Osteocyte (in vitro differentiated cells): ENCODE measurements around the gene BCL2L11. TPM values are rescaled to one million over a fixed set of nuclear protein-coding genes. Genes with fewer than 3 reads are reported as not detected.

ENCODE experiments used
- DNase-seq: peaks from one replicate; pipeline ENCODE4 v3.0.0; 2021; ENCODE audit warnings: mixed read lengths; ENCODE audit not compliant: unreplicated experiment; ENCODE audit errors: extremely low spot score
- H3K27ac Mint-ChIP-seq: one replicate; pipeline ENCODE4 v1.8.0; 2021; ENCODE audit warnings: mild to moderate bottlenecking, mixed read lengths; ENCODE audit not compliant: unreplicated experiment
- H3K27me3 Mint-ChIP-seq: one replicate; pipeline ENCODE4 v1.8.0; 2021; ENCODE audit warnings: mixed read lengths; ENCODE audit not compliant: unreplicated experiment
- H3K36me3 Mint-ChIP-seq: one replicate; pipeline ENCODE4 v1.8.0; 2021; ENCODE audit warnings: mixed read lengths; ENCODE audit not compliant: unreplicated experiment
- H3K4me1 Mint-ChIP-seq: one replicate; pipeline ENCODE4 v1.8.0; 2021; ENCODE audit warnings: mixed read lengths; ENCODE audit not compliant: unreplicated experiment
- H3K4me3 Mint-ChIP-seq: one replicate; pipeline ENCODE4 v1.8.0; 2021; ENCODE audit warnings: mild to moderate bottlenecking, moderate library complexity, mixed read lengths; ENCODE audit not compliant: unreplicated experiment
- H3K9me3 Mint-ChIP-seq: one replicate; pipeline ENCODE4 v1.8.0; 2021; ENCODE audit warnings: mixed read lengths; ENCODE audit not compliant: unreplicated experiment
- total RNA-seq: library from RNA; stranded (reverse); gene quantifications from 2 replicates; pipeline ENCODE4 v1.2.1, GENCODE V29; 2021
- TF ChIP-seq, protein P1 (sequence below): fragments of 200-600 bp; sonication (generic); IDR thresholded peaks from 2 replicates; pipeline ENCODE4 v1.5.0; 2021; ENCODE audit warnings: antibody characterized with exemption, mild to moderate bottlenecking, moderate library complexity

The BCL2L11 gene
- total RNA-seq, 1 donor from 2014 or later = 38.9 TPM

DNA sequence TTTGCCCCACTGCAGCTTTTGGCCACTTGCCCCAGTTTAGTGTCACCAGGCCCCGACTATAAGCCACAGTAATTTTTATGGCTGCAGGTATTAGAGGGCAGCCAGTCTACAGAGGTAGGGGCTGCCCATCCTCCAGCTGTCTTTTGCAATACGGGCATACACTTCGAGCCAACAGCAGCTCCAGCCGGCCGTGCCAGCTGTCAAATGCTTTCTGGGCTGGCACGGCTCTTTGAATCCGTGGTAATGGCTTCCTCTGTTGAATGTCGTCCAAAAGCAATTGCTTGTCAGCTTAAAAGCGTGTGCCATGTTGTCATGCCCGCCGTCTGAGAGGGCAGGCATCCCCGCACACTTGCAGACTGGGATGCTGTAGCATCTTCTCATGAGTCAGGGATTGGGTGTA, 41.3 kb downstream of the BCL2L11 start:
- Mint-ChIP-seq H3K36me3 (peaks cover 48% of the 10 kb centered on the region), H3K4me3 (no peak overlapping the region), H3K4me1 (peaks cover 44% of the 10 kb centered on the region), H3K9me3 (no peaks in the 10 kb centered on the region), H3K27ac (no peak overlapping the region), H3K27me3 (no peaks in the 10 kb centered on the region)
- no peak for DNase-seq
- TF ChIP-seq, protein P1, sequence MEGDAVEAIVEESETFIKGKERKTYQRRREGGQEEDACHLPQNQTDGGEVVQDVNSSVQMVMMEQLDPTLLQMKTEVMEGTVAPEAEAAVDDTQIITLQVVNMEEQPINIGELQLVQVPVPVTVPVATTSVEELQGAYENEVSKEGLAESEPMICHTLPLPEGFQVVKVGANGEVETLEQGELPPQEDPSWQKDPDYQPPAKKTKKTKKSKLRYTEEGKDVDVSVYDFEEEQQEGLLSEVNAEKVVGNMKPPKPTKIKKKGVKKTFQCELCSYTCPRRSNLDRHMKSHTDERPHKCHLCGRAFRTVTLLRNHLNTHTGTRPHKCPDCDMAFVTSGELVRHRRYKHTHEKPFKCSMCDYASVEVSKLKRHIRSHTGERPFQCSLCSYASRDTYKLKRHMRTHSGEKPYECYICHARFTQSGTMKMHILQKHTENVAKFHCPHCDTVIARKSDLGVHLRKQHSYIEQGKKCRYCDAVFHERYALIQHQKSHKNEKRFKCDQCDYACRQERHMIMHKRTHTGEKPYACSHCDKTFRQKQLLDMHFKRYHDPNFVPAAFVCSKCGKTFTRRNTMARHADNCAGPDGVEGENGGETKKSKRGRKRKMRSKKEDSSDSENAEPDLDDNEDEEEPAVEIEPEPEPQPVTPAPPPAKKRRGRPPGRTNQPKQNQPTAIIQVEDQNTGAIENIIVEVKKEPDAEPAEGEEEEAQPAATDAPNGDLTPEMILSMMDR = no peak

DNA sequence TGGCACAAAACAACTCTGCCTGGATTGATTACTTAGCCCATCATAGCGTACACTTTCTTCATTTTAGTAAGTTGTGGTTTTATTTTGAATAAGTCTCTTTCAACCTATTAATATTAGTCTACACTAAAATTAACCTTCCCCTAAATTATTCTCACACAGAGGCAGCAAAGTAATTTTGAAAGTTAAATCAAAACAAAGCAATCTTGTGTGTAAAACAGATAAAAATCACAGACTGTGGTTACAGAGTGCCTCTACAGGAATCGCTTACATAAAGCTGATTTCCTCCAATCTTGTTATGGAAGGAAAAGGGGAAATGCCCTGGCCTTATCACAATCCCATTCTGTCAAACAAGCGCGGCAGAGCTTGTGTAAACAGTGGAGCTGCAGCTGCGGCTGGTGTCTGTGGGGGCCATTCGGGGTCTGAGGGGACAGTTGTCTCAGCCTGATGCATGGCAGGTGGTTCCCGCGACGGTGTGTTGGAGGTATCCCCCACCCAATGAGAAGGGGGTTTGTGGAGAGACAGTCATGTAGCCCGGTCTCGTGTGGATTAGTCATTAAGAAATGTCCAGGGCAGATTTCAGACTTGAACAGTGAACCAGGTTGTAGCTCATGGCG, 42.1 kb downstream of the BCL2L11 start:
- peaks cover 46% of the 10 kb centered on the region for H3K4me1 Mint-ChIP-seq
- H3K36me3 Mint-ChIP-seq = peaks cover 48% of the 10 kb centered on the region
- peak; percentile 63 for DNase-seq
- no peaks in the 10 kb centered on the region for H3K27me3 Mint-ChIP-seq
- peak overlapping the region; percentile 9 for H3K27ac Mint-ChIP-seq
- no peaks in the 10 kb centered on the region for H3K9me3 Mint-ChIP-seq
- H3K4me3 Mint-ChIP-seq = no peak overlapping the region
- TF ChIP-seq, protein P1 = no peak

DNA sequence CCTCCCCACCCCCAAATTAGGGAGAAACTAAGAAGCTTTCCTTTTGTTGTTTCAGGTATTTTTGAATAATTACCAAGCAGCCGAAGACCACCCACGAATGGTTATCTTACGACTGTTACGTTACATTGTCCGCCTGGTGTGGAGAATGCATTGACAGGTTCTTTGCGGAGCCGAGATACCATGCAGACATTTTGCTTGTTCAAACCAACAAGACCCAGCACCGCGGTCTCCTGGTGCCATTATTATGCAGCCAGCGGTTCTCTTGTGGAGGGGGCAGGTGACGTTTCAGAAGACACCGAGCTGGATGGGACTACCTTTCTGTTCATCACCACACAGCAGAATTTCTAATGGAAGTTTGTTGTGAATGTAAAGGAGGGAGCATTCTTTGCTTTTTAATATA, 43.4 kb downstream of the BCL2L11 start:
- peaks cover 43% of the 10 kb centered on the region for H3K36me3 Mint-ChIP-seq
- H3K27me3 Mint-ChIP-seq = no peaks in the 10 kb centered on the region
- H3K9me3 Mint-ChIP-seq = no peaks in the 10 kb centered on the region
- no peak overlapping the region for H3K4me3 Mint-ChIP-seq
- DNase-seq = no peak
- H3K27ac Mint-ChIP-seq = no peak overlapping the region
- H3K4me1 Mint-ChIP-seq = peaks cover 54% of the 10 kb centered on the region
- TF ChIP-seq, protein P1 = no peak

DNA sequence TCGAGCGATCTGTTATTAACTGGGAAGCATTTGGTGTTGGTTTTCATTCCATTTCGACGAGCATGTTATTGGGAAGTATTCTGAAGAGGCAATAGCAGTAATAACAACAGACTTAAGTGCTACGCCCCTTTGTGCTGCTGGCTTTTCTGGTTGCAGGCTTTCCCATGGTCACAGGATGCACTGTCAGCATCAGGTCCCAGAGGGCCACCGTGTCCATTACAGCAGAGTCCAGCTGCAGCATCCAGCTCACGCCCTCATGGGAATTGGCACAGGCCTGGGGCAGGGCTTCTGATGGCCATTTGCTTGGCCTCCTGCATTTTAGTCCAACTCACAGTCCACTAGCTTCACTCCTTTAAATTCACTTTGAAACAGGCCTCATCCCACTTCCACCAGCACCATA, 44.4 kb downstream of the BCL2L11 start:
- no peak overlapping the region for H3K27ac Mint-ChIP-seq
- TF ChIP-seq, protein P1 = no peak
- DNase-seq = peak; percentile 74
- H3K27me3 Mint-ChIP-seq = no peaks in the 10 kb centered on the region
- H3K9me3 Mint-ChIP-seq = no peaks in the 10 kb centered on the region
- H3K4me3 Mint-ChIP-seq = no peak overlapping the region
- peaks cover 41% of the 10 kb centered on the region for H3K36me3 Mint-ChIP-seq
- H3K4me1 Mint-ChIP-seq = peaks cover 45% of the 10 kb centered on the region

DNA sequence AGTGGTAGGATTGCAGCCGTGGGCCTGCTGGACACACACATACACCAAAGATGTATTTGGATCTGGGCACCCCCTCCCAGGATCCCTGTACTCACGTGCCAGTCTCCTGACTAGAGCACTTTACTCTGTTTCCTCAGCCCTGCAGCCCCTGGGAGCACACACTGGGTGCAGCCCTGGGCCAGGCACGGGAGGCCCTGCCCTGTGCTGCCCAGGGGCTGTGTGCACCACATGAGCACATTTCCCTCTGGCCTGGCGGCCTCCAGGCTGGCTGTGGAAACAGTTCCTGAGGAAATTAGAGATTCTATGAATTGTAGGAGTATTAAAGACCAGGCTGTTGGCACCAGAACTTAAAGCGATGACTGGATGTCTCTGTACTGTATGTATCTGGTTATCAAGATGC, 45.4 kb downstream of the BCL2L11 start:
- DNase-seq = peak; percentile 60
- Mint-ChIP-seq H3K4me1 (peaks cover 35% of the 10 kb centered on the region), H3K27ac (no peak overlapping the region), H3K9me3 (no peaks in the 10 kb centered on the region), H3K4me3 (no peak overlapping the region), H3K36me3 (peaks cover 34% of the 10 kb centered on the region), H3K27me3 (no peaks in the 10 kb centered on the region)
- TF ChIP-seq, protein P1 = no peak
